HG03457 (cell line): ENCODE measurements around the gene TMEM185B.
"Not testable (repeated sequence)": the region's sequence is repeated elsewhere in the genome, so short reads cannot be mapped to it uniquely, and the experiment has no call there.

Experiments
- ATAC-seq: cut with Tn5 transposase; IDR thresholded peaks from one replicate; pipeline ENCODE4 v1.9.1; 2021; ENCODE audit warnings: moderate number of reproducible peaks; ENCODE audit not compliant: unreplicated experiment

The TMEM185B gene

GRCh38 chr2:120235158-120235557, 12.0 kb upstream of the TMEM185B start:
- ATAC-seq = not testable (repeated sequence)

GRCh38 chr2:120233292-120233691, 10.1 kb upstream of the TMEM185B start:
- ATAC-seq = no peak

GRCh38 chr2:120231974-120232635, 8.9 kb upstream of the TMEM185B start:
- ATAC-seq = peak; percentile 77

- ATAC-seq = peak; percentile 5
These were observed 8.4 kb upstream of the TMEM185B start for GRCh38 chr2:120231564-120231973.

GRCh38 chr2:120230515-120231471, 7.6 kb upstream of the TMEM185B start:
- no peak for ATAC-seq

GRCh38 chr2:120229341-120229740, 6.1 kb upstream of the TMEM185B start:
- no peak for ATAC-seq

GRCh38 chr2:120228503-120228902, 5.3 kb upstream of the TMEM185B start:
- no peak for ATAC-seq

GRCh38 chr2:120227111-120227991, 4.2 kb upstream of the TMEM185B start:
- ATAC-seq = no peak

- ATAC-seq = no peak
These were observed 3.1 kb upstream of the TMEM185B start for GRCh38 chr2:120226316-120226715.

GRCh38 chr2:120225549-120226065, 2.4 kb upstream of the TMEM185B start:
- ATAC-seq = no peak

- no peak for ATAC-seq
These were observed 1.7 kb upstream of the TMEM185B start for GRCh38 chr2:120224735-120225548.

- no peak for ATAC-seq
These were observed 1.1 kb upstream of the TMEM185B start for GRCh38 chr2:120224256-120224655.

- no peak for ATAC-seq
These were observed 790 bp downstream of the TMEM185B start for GRCh38 chr2:120222186-120223033.

- no peak for ATAC-seq
These were observed 1.6 kb downstream of the TMEM185B start for GRCh38 chr2:120221616-120222015.

GRCh38 chr2:120220756-120221155, 2.4 kb downstream of the TMEM185B start:
- ATAC-seq = no peak

- ATAC-seq = no peak
These were observed 3.4 kb downstream of the TMEM185B start for GRCh38 chr2:120219766-120220165.

GRCh38 chr2:120219291-120219690, 3.9 kb downstream of the TMEM185B start:
- no peak for ATAC-seq

- ATAC-seq = no peak
These were observed 5.0 kb downstream of the TMEM185B start for GRCh38 chr2:120218181-120218580.

GRCh38 chr2:120210270-120210693, 12.9 kb downstream of the TMEM185B start:
- ATAC-seq = no peak
